A549 (cell line): ENCODE measurements around the gene DHRS12.

Experiments
- BHLHE40 ChIP-seq: IDR thresholded peaks from 2 replicates; pipeline ENCODE4 v1.6.1; 2012; ENCODE audit warnings: low read depth, low read length, inconsistent platforms
- CEBPB ChIP-seq, 2 experiments: fragments of >200 bp in 1 of 2; sonication (Bioruptor Twin) in 1 of 2; formaldehyde crosslinking in 1 of 2; IDR thresholded peaks; 2 replicates each; pipeline ENCODE4 v1.6.1; 2012 to 2016
- CHD2 ChIP-seq: fragments of 150-350 bp; IDR thresholded peaks from 2 replicates; pipeline ENCODE4 v1.6.1; 2014; ENCODE audit warnings: low read length; ENCODE audit not compliant: partially characterized antibody
- EP300 ChIP-seq, 2 experiments: fragments of >200 bp; sonication (Bioruptor Twin); formaldehyde crosslinking; IDR thresholded peaks; 2 replicates in 1 of 2; 3 replicates in 1 of 2; pipeline ENCODE4 v1.6.1; 2016 to 2017
- HOXA7 ChIP-seq: fragments of 250-450 bp; sonication (Bioruptor Pico); IDR thresholded peaks from 2 replicates; pipeline ENCODE4 v1.5.0; 2020; ENCODE audit warnings: mild to moderate bottlenecking, moderate library complexity
- MAZ ChIP-seq: fragments of 150-350 bp; IDR thresholded peaks from 2 replicates; pipeline ENCODE4 v1.6.1; 2014; ENCODE audit warnings: antibody characterized with exemption, low read depth, low read length, borderline replicate concordance
- POLR2AphosphoS2 ChIP-seq: conservative IDR thresholded peaks from 2 replicates; pipeline ENCODE4 v1.6.1; 2012; ENCODE audit warnings: low read length, improper control_type of control experiment, inconsistent platforms
- REST ChIP-seq: fragments of 200-600 bp; sonication (generic); IDR thresholded peaks from 2 replicates; pipeline ENCODE4 v1.6.1; 2016; ENCODE audit warnings: antibody characterized with exemption, mild to moderate bottlenecking, moderate library complexity
- ZSCAN20 ChIP-seq: fragments of 250-450 bp; sonication (Bioruptor Pico); IDR thresholded peaks from 2 replicates; pipeline ENCODE4 v1.8.0; 2022; ENCODE audit warnings: mild to moderate bottlenecking, moderate library complexity
- TF ChIP-seq, protein P1 (sequence below): fragments of >200 bp; sonication (Bioruptor Twin); formaldehyde crosslinking; IDR thresholded peaks from 3 replicates; pipeline ENCODE4 v1.5.1; 2016

GRCh38 chr13:51808811-51809210 lies 4.8 kb upstream of the DHRS12 start:
- TF ChIP-seq HOXA7 (CRISPR knock-in tag) (no peak), POLR2AphosphoS2 (no peak), CHD2 (no peak), BHLHE40 (no peak), EP300 (IDR thresholded peaks at IDR 0.05) (no peak), CEBPB (IDR thresholded peaks at IDR 0.05) (no peak), REST (no peak), MAZ (no peak), ZSCAN20 (CRISPR knock-in tag) (no peak)
- TF ChIP-seq, protein P1, sequence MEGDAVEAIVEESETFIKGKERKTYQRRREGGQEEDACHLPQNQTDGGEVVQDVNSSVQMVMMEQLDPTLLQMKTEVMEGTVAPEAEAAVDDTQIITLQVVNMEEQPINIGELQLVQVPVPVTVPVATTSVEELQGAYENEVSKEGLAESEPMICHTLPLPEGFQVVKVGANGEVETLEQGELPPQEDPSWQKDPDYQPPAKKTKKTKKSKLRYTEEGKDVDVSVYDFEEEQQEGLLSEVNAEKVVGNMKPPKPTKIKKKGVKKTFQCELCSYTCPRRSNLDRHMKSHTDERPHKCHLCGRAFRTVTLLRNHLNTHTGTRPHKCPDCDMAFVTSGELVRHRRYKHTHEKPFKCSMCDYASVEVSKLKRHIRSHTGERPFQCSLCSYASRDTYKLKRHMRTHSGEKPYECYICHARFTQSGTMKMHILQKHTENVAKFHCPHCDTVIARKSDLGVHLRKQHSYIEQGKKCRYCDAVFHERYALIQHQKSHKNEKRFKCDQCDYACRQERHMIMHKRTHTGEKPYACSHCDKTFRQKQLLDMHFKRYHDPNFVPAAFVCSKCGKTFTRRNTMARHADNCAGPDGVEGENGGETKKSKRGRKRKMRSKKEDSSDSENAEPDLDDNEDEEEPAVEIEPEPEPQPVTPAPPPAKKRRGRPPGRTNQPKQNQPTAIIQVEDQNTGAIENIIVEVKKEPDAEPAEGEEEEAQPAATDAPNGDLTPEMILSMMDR: no peak
